HEK293T (cell line): ENCODE measurements around the gene TMEM62.
"Not testable (repeated sequence)": the region's sequence is repeated elsewhere in the genome, so short reads cannot be mapped to it uniquely, and the experiment has no call there.

Source experiments
- CTCF ChIA-PET: fragments of 350-600 bp; formaldehyde crosslinking; extraction: SDS; loops from one replicate; lab custom pipeline; 2021; ENCODE audit warnings: antibody characterized with exemption, inconsistent platforms; lab: Yijun Ruan, JAX
- POLR2A ChIA-PET: fragments of 350-600 bp; formaldehyde crosslinking; extraction: SDS; loops from one replicate; lab custom pipeline; 2020; ENCODE audit warnings: antibody characterized with exemption, inconsistent platforms; lab: Yijun Ruan, JAX
- DNase-seq: peaks from one replicate; pipeline ENCODE4 v3.0.0; 2012; ENCODE audit warnings: mixed read lengths; ENCODE audit errors: extremely low spot score
- ARNT ChIP-seq: fragments of 450-650 bp; IDR thresholded peaks from 2 replicates; pipeline ENCODE4 v1.6.1; 2017; ENCODE audit warnings: mild to moderate bottlenecking
- BHLHE40 ChIP-seq: fragments of 450-650 bp; IDR thresholded peaks from 2 replicates; pipeline ENCODE4 v1.6.1; 2016; ENCODE audit warnings: mild to moderate bottlenecking, moderate library complexity, borderline replicate concordance
- CTBP1 ChIP-seq: fragments of 450-650 bp; IDR thresholded peaks from 2 replicates; pipeline ENCODE4 v1.6.1; 2016; ENCODE audit warnings: borderline replicate concordance
- ELF4 ChIP-seq: fragments of 450-650 bp; IDR thresholded peaks from 2 replicates; pipeline ENCODE4 v1.6.1; 2017; ENCODE audit warnings: antibody characterized with exemption
- FOXA1 ChIP-seq: fragments of 450-650 bp; IDR thresholded peaks from 2 replicates; pipeline ENCODE4 v1.6.1; 2016; ENCODE audit warnings: mild to moderate bottlenecking
- FOXK2 ChIP-seq: fragments of 450-650 bp; IDR thresholded peaks from 2 replicates; pipeline ENCODE4 v1.6.1; 2016; ENCODE audit warnings: mild to moderate bottlenecking
- FOXM1 ChIP-seq: fragments of 450-650 bp; IDR thresholded peaks from 2 replicates; pipeline ENCODE4 v1.6.1; 2017; ENCODE audit warnings: mild to moderate bottlenecking, borderline replicate concordance
- HDGF ChIP-seq: fragments of 450-650 bp; IDR thresholded peaks from 2 replicates; pipeline ENCODE4 v1.6.1; 2017; ENCODE audit warnings: antibody characterized with exemption, borderline replicate concordance
- L3MBTL2 ChIP-seq: fragments of 450-650 bp; conservative IDR thresholded peaks from 2 replicates; pipeline ENCODE4 v1.6.1; 2016; ENCODE audit warnings: mild to moderate bottlenecking
- LEF1 ChIP-seq: fragments of 450-650 bp; IDR thresholded peaks from 2 replicates; pipeline ENCODE4 v1.6.1; 2017; ENCODE audit warnings: mild to moderate bottlenecking, borderline replicate concordance
- NFRKB ChIP-seq: fragments of 450-650 bp; IDR thresholded peaks from 2 replicates; pipeline ENCODE4 v1.6.1; 2016; ENCODE audit warnings: mild to moderate bottlenecking, moderate library complexity
- SP1 ChIP-seq: fragments of 450-650 bp; IDR thresholded peaks from 2 replicates; pipeline ENCODE4 v1.6.1; 2017
- SUZ12 ChIP-seq: fragments of 450-650 bp; IDR thresholded peaks from 2 replicates; pipeline ENCODE4 v1.6.1; 2016; ENCODE audit warnings: mild to moderate bottlenecking
- TARDBP ChIP-seq: fragments of 450-650 bp; IDR thresholded peaks from 2 replicates; pipeline ENCODE4 v1.6.1; 2016
- ZNF384 ChIP-seq: fragments of 450-650 bp; IDR thresholded peaks from 2 replicates; pipeline ENCODE4 v1.6.1; 2016
- TF ChIP-seq, protein P1 (sequence below): fragments of 450-650 bp; IDR thresholded peaks from 2 replicates; pipeline ENCODE4 v1.6.1; 2016

The TMEM62 gene

DNA sequence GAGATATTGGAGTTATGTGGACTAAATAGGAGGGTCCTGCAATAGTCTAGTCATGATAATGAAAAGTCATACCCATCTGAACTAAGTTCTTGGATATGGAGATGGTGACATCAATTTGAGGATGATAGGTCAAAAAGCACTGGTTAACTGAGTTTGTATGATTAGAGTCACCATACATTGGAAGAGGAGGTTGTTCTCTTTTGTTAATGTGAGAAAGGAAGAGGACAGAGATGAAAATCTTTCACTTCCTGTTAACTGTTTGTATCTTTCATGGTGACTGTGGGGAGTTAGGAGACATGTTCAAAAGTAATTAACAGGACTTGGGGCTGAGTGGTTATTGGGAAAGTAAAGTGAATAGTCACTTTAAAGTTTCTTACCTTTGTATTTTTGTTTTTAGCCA lies 11.1 kb downstream of the TMEM62 start:
- ChIA-PET CTCF (no interaction called here), POLR2A (no interaction called here)
- TF ChIP-seq, protein P1, sequence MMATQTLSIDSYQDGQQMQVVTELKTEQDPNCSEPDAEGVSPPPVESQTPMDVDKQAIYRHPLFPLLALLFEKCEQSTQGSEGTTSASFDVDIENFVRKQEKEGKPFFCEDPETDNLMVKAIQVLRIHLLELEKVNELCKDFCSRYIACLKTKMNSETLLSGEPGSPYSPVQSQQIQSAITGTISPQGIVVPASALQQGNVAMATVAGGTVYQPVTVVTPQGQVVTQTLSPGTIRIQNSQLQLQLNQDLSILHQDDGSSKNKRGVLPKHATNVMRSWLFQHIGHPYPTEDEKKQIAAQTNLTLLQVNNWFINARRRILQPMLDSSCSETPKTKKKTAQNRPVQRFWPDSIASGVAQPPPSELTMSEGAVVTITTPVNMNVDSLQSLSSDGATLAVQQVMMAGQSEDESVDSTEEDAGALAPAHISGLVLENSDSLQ: no peak
- no peak for TF ChIP-seq HDGF
- no peak for TF ChIP-seq TARDBP
- no peak for TF ChIP-seq BHLHE40
- TF ChIP-seq FOXK2: no peak
- TF ChIP-seq SUZ12: no peak
- no peak for TF ChIP-seq FOXA1
- no peak for TF ChIP-seq FOXM1
- TF ChIP-seq NFRKB: no peak
- no peak for DNase-seq

DNA sequence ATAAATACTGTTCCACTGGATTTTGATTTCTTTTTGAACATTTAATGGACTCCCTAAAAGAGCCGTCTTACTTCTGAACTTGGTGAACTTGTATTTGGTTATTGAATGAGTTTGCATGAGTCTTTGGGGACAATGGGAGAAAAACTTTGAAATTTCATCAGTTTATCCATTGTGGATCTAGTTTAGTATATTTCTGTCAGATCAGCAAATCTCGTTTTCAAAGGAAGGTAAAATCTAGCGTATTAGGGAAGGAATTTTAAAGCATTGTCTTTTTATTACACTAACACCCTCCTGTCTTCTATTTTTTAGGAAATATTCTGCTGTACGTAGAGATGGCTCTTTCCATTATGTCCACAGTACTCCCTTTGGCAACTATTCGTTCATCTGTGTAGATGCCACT lies 12.8 kb downstream of the TMEM62 start:
- TF ChIP-seq HDGF (no peak), SP1 (no peak), TARDBP (no peak), FOXA1 (no peak), CTBP1 (no peak), L3MBTL2 (no peak), FOXK2 (no peak), ZNF384 (no peak), SUZ12 (no peak), BHLHE40 (no peak), FOXM1 (no peak), LEF1 (no peak), NFRKB (no peak), ARNT (no peak), ELF4 (no peak)
- TF ChIP-seq, protein P1: no peak
- DNase-seq: no peak
- POLR2A ChIA-PET: no interaction called here
- CTCF ChIA-PET: no interaction called here

DNA sequence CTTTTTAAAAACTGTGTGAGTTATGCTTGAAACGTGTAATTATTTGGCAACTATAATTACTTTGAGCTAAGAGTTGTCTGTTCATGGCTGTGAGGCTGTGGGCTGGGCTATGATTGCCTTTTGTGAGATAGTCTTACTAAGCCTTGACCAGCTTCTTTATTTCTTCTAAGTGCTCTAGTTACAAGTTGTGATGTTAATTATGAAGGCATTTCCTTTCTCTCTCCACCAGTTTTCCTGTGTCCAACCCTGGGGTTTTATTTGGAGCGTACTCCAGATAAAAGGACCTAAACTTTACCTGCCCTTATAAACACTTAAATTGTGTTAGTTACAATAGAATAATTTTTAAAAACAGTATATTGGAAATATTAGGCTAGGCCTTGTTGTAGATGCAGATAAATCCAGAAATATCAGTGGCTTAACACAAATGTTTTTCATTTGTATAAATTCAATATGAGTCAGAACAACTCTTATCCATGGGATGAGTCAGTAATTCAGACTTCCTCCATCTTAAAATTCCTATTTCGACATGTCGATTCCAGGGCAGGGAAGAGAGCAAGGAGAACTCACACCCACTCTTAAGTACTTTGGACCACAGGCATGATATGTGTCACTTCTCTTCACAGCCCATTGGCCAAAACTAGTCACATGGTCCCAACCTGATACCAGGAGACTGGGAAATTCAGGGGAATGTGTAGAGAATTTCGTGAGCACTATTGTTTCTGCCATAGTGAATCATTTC lies 17.0 kb downstream of the TMEM62 start:
- ChIA-PET CTCF (no interaction called here), POLR2A (interaction anchor here (1.0 kb wide), 1 partner anchor 18 kb away, joined by 3 read pairs; no protein-coding TSS in a partner anchor)
- no peak for TF ChIP-seq FOXA1
- TF ChIP-seq LEF1: no peak
- no peak for TF ChIP-seq FOXK2
- TF ChIP-seq ZNF384: no peak
- TF ChIP-seq L3MBTL2: no peak
- no peak for TF ChIP-seq BHLHE40
- no peak for TF ChIP-seq ELF4
- DNase-seq: no peak

DNA sequence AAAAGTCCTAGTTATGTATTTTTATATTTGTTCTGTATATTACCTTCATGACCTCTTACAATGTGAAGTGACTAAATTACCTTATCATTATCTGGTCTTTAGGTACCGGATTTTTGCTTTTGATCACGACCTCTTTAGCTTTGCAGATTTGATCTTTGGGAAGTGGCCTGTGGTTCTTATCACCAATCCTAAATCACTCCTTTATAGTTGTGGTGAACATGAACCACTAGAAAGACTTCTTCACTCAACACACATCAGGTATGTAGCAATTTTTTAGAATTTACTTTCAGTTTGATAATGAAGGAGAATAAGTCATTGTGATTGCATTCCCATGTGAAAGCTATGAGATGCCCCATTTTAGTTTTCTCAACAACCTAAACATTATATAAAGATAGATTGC lies 18.3 kb downstream of the TMEM62 start:
- CTCF ChIA-PET: no interaction called here
- no peak for TF ChIP-seq ARNT
- TF ChIP-seq LEF1: no peak
- no peak for TF ChIP-seq ELF4
- no peak for TF ChIP-seq FOXM1
- no peak for TF ChIP-seq CTBP1
- no peak for TF ChIP-seq L3MBTL2
- no peak for TF ChIP-seq SUZ12
- TF ChIP-seq NFRKB: no peak
- no peak for TF ChIP-seq BHLHE40
- no peak for TF ChIP-seq ZNF384
- TF ChIP-seq HDGF: no peak
- POLR2A ChIA-PET: no interaction called here
- DNase-seq: no peak

DNA sequence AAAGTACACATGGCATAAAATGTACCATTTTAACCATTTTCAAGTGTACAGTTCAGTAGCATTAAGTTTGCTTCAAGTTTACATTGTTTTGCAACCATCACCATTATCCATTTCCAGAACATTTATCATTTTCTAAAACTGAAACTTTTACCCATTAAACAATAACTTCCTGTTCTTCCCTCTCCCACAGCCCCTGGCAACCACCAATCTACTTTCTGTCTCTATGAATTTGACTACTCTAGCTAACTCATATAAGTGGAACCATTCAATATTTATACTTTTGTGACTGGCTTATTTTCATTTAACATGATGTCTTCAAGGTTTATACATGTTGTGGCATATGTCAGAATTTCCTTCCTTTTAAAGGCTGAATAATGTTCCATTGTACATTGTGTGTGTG lies 19.9 kb downstream of the TMEM62 start:
- TF ChIP-seq, protein P1: no peak
- TF ChIP-seq LEF1: no peak
- no peak for TF ChIP-seq ELF4
- TF ChIP-seq FOXA1: no peak
- no peak for TF ChIP-seq ARNT
- no peak for TF ChIP-seq SP1
- TF ChIP-seq SUZ12: no peak
- TF ChIP-seq BHLHE40: no peak
- ChIA-PET CTCF (no interaction called here), POLR2A (no interaction called here)
- no peak for DNase-seq

DNA sequence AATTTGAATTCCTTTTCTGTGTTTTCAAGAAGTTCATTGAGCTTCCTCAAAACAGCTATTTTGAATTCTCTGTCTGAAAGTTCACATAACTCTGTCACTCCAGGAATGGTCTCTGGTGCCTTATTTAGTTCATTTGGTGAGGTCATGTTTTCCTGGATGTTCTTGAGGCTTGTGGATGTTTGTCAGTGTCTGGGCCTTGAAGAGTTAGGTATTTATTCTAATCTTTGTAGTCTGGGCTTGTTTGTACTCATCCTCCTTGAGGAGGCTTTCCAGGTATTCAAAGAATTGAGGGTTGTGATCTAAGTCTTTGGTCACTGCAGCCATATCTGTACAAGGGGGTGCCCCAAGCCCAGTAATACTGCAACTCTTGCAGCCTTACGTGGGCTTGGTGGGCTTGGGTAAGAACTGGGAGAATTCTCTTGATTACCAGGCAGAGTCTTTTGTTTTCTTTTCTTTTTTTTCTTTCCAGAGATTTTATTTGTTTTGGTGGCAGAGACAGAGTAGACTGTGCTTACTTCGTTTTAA lies 32.5 kb downstream of the TMEM62 start:
- TF ChIP-seq LEF1 (no peak), HDGF (no peak), CTBP1 (no peak), L3MBTL2 (no peak), FOXA1 (no peak), FOXK2 (no peak), BHLHE40 (no peak), FOXM1 (no peak), ZNF384 (no peak), ELF4 (no peak), SP1 (no peak), TARDBP (no peak), NFRKB (no peak), SUZ12 (no peak), ARNT (no peak)
- TF ChIP-seq, protein P1: no peak
- no peak for DNase-seq
- CTCF ChIA-PET: interaction anchor here (0.6 kb wide), 1 partner anchor 9 kb away, joined by 5 read pairs; no protein-coding TSS in a partner anchor
- POLR2A ChIA-PET: no interaction called here

DNA sequence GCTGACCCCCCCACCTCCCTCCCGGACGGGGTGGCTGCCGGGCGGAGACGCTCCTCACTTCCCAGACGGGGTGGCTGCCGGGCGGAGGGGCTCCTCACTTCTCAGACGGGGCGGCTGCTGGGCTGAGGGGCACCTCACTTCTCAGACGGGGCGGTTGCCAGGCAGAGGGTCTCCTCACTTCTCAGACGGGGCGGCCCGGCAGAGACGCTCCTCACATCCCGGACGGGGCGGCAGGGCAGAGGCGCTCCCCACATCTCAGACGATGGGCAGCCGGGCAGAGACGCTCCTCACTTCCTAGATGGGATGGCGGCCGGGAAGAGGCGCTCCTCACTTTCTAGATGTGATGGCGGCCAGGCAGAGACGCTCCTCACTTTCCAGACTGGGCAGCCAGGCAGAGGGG lies 33.9 kb downstream of the TMEM62 start:
- CTCF ChIA-PET, DNase-seq, POLR2A ChIA-PET: not testable (repeated sequence)
